ENCODE data around the gene PEX16. TPM values are rescaled to one million over a fixed set of nuclear protein-coding genes. Genes with fewer than 3 reads are reported as not detected.
A peak's percentile ranks its signal among the peaks of the same experiment; 100 is the strongest.

PEX16 gene
- total and polyA plus RNA-seq, 2 of the 13 experiments (the other 11 are each of a cell fraction or from before 2014, with no cell fraction given), result 12.5 to 21.8 TPM

GRCh38 chr11:45885274-45885920 lies 32.3 kb downstream of the PEX16 start, which contains the start of gene MAPK8IP1 (continued):
- no peak for TF ChIP-seq ZBTB34 (CRISPR knock-in tag; IDR thresholded peaks at IDR 0.05)
- TF ChIP-seq MNT (IDR thresholded peaks at IDR 0.05), result no peak
- no peak for TF ChIP-seq ZNF570 (CRISPR knock-in tag; IDR thresholded peaks at IDR 0.05; ENCODE audit: borderline replicate concordance)
- 0 out of 2 replicates have a peak, but pooled peaks have one; percentile 50 for TF ChIP-seq SP140L (CRISPR knock-in tag; IDR thresholded peaks at IDR 0.05; ENCODE audit: borderline replicate concordance)
- TF ChIP-seq, protein P1, sequence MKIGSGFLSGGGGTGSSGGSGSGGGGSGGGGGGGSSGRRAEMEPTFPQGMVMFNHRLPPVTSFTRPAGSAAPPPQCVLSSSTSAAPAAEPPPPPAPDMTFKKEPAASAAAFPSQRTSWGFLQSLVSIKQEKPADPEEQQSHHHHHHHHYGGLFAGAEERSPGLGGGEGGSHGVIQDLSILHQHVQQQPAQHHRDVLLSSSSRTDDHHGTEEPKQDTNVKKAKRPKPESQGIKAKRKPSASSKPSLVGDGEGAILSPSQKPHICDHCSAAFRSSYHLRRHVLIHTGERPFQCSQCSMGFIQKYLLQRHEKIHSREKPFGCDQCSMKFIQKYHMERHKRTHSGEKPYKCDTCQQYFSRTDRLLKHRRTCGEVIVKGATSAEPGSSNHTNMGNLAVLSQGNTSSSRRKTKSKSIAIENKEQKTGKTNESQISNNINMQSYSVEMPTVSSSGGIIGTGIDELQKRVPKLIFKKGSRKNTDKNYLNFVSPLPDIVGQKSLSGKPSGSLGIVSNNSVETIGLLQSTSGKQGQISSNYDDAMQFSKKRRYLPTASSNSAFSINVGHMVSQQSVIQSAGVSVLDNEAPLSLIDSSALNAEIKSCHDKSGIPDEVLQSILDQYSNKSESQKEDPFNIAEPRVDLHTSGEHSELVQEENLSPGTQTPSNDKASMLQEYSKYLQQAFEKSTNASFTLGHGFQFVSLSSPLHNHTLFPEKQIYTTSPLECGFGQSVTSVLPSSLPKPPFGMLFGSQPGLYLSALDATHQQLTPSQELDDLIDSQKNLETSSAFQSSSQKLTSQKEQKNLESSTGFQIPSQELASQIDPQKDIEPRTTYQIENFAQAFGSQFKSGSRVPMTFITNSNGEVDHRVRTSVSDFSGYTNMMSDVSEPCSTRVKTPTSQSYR (CRISPR knock-in tag; IDR thresholded peaks at IDR 0.05; ENCODE audit: borderline replicate concordance), result 0 out of 2 replicates have a peak, but pooled peaks have one; percentile 23
- no peak for TF ChIP-seq FOXK2 (IDR thresholded peaks at IDR 0.05)
- TF ChIP-seq ZNF232 (CRISPR knock-in tag; IDR thresholded peaks at IDR 0.05; ENCODE audit: borderline replicate concordance), result peak; percentile 37; the same call in 1 of the 2 replicates
- 0 out of 2 replicates have a peak, but pooled peaks have one; percentile 48 for TF ChIP-seq TGIF2 (CRISPR knock-in tag; IDR thresholded peaks at IDR 0.05)
- no peak; the same call in 1 of the 2 replicates for TF ChIP-seq SP5 (CRISPR knock-in tag; IDR thresholded peaks at IDR 0.05; ENCODE audit: borderline replicate concordance, low read depth)
- no peak for TF ChIP-seq GMEB2 (CRISPR knock-in tag; IDR thresholded peaks at IDR 0.05; ENCODE audit: low read depth)
- TF ChIP-seq SIN3A (IDR thresholded peaks at IDR 0.05; ENCODE audit: borderline replicate concordance, low read depth, low read length), result peak; percentile 74; the same call in 1 of the 2 replicates
- no peak for TF ChIP-seq NFE2L1 (CRISPR knock-in tag; IDR thresholded peaks at IDR 0.05; ENCODE audit: borderline replicate concordance)
- peak; percentile 75; the same call in 1 of the 2 replicates for TF ChIP-seq EHMT2 (IDR thresholded peaks at IDR 0.05; ENCODE audit: borderline replicate concordance, low read depth, low read length)
